H1 (cell line): ENCODE results near the gene CRB2. TPM values are rescaled to one million over a fixed set of nuclear protein-coding genes. Genes with fewer than 3 reads are reported as not detected.

Experiments
- ATF3 ChIP-seq: IDR thresholded peaks from 2 replicates; pipeline ENCODE4 v1.6.1; 2011; ENCODE audit warnings: low read depth, mild to moderate bottlenecking, low read length; ENCODE audit not compliant: insufficient read depth
- BRCA1 ChIP-seq: IDR thresholded peaks from 2 replicates; pipeline ENCODE4 v1.6.1; 2012; ENCODE audit warnings: low read depth, low read length, improper control_type of control experiment
- CBX8 ChIP-seq: fragments of 300-800, 300-1000 bp; sonication (generic); IDR thresholded peaks from 2 replicates; pipeline ENCODE4 v1.7.1; 2016; ENCODE audit warnings: low read depth, low read length, borderline replicate concordance
- CHD7 ChIP-seq: fragments of 300-600 bp; sonication (generic); IDR thresholded peaks from 2 replicates; pipeline ENCODE4 v1.7.1; 2012; ENCODE audit warnings: low read length, moderate library complexity, mild to moderate bottlenecking, inconsistent platforms; ENCODE audit not compliant: insufficient replicate concordance
- E2F6 ChIP-seq: IDR thresholded peaks from 2 replicates; pipeline ENCODE4 v1.6.1; 2012; ENCODE audit warnings: inconsistent platforms
- EGR1 ChIP-seq: IDR thresholded peaks from 2 replicates; pipeline ENCODE4 v1.6.1; 2011; ENCODE audit warnings: low read depth, low read length, borderline replicate concordance
- PHF8 ChIP-seq: fragments of 200-600 bp; sonication (generic); conservative IDR thresholded peaks from 2 replicates; pipeline ENCODE4 v1.7.1; 2012; ENCODE audit warnings: low read depth, mild to moderate bottlenecking, inconsistent platforms, low read length, moderate library complexity
- TAF1 ChIP-seq: IDR thresholded peaks from 2 replicates; pipeline ENCODE4 v1.6.1; 2011; ENCODE audit warnings: mild to moderate bottlenecking, low read depth, low read length
- polyA plus RNA-seq, 7 experiments: library from polyadenylated mRNA; depleted of rRNA in 3 of 7; stranded (reverse) in 5 of 7; unstranded in 2 of 7; fragments of >200 nt in 5 of 7; fragments of 200-250 nt in 2 of 7; gene quantifications; 1 replicate in 5 of 7; 2 replicates in 1 of 7; 4 replicates in 1 of 7; pipeline versions ENCODE4 v1.2.1 to v1.2.3, GENCODE V29; 2011 to 2013; ENCODE audit warnings: missing spikeins in 2 of 7, mixed read lengths in 2 of 7
- total RNA-seq: library from RNA; stranded (reverse); fragmentation: NEBNext Ultra II Directional; extraction: Animal tissue kit (Norgen Biotek cat#: 25700); gene quantifications from 2 replicates; pipeline ENCODE4 v1.2.1, GENCODE V29; 2021

CRB2 gene
- total and polyA plus RNA-seq, 2 of the 8 experiments (the other 6 are each of a cell fraction or from before 2014, with no cell fraction given) = 4.0 to 8.4 TPM

- no peak for TF ChIP-seq CHD7
- TF ChIP-seq E2F6 = no peak
- TF ChIP-seq ATF3 = 0 out of 2 replicates have a peak, but pooled peaks have one; percentile 33
- no peak for TF ChIP-seq BRCA1
- no peak for TF ChIP-seq PHF8
- TF ChIP-seq TAF1 = 0 out of 2 replicates have a peak, but pooled peaks have one; percentile 28
- TF ChIP-seq EGR1 = no peak
- no peak for TF ChIP-seq CBX8
Observed at GRCh38 chr9:123360161-123361085, 4.4 kb downstream of the CRB2 start (continued).
